GM10266 (cell line): ENCODE measurements around the gene INSC.

Source experiments
- DNase-seq: peaks from one replicate; pipeline ENCODE4 v3.0.0; 2012; ENCODE audit errors: extremely low spot score
- TF ChIP-seq, protein P1 (sequence below): IDR thresholded peaks from 2 replicates; pipeline ENCODE4 v1.5.1; 2012; ENCODE audit warnings: mild to moderate bottlenecking, low read depth; ENCODE audit not compliant: control insufficient read depth, insufficient read depth; ENCODE audit errors: missing control alignments

INSC gene

DNA sequence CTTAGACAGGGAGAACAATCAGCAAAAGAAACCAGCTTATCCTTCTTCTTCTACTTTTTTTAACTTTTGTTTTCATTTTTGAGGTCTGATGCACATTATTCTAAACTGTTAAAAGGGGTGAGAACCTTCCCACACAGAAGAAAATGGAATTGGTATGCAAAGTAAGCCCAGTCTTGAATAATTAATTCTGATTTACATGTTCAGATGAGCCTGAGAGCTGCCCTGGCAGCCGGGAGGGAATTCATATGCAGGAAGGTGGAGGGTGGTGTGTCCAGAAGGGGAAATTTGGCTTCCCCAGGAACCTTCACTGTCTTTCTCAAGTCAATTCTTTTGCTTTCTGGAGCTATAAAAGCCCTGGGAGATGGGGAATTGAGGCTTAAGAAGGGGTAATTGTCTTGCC is 181.0 kb downstream of the INSC start:
- DNase-seq = no peak
- TF ChIP-seq, protein P1, sequence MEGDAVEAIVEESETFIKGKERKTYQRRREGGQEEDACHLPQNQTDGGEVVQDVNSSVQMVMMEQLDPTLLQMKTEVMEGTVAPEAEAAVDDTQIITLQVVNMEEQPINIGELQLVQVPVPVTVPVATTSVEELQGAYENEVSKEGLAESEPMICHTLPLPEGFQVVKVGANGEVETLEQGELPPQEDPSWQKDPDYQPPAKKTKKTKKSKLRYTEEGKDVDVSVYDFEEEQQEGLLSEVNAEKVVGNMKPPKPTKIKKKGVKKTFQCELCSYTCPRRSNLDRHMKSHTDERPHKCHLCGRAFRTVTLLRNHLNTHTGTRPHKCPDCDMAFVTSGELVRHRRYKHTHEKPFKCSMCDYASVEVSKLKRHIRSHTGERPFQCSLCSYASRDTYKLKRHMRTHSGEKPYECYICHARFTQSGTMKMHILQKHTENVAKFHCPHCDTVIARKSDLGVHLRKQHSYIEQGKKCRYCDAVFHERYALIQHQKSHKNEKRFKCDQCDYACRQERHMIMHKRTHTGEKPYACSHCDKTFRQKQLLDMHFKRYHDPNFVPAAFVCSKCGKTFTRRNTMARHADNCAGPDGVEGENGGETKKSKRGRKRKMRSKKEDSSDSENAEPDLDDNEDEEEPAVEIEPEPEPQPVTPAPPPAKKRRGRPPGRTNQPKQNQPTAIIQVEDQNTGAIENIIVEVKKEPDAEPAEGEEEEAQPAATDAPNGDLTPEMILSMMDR = no peak
